Fibroblast of lung (primary cell): ENCODE data around the gene STK10. TPM values are rescaled to one million over a fixed set of nuclear protein-coding genes. Genes with fewer than 3 reads are reported as not detected.

Experiments
- DNase-seq, 2 donors: peaks; one replicate each; pipeline versions ENCODE4 v3.0.0 to v3.0.0-alpha.2; 2010; ENCODE audit warnings: low read depth in 2 of 2
- H2AFZ ChIP-seq: 2 replicates; pipeline ENCODE4 v1.5.1; 2012; ENCODE audit warnings: low read length, control low read depth, inconsistent platforms
- H3K27ac ChIP-seq: 2 replicates; pipeline ENCODE4 v1.5.1; 2011; ENCODE audit warnings: low read length, control low read depth; ENCODE audit not compliant: insufficient read depth
- H3K27me3 ChIP-seq: 2 replicates; pipeline ENCODE4 v1.5.1; 2011; ENCODE audit warnings: mild to moderate bottlenecking, low read length; ENCODE audit not compliant: control insufficient read depth, insufficient read depth
- H3K36me3 ChIP-seq: 2 replicates; pipeline ENCODE4 v1.5.1; 2011; ENCODE audit warnings: low read length; ENCODE audit not compliant: control insufficient read depth, insufficient read depth
- H3K4me1 ChIP-seq: 2 replicates; pipeline ENCODE4 v1.5.1; 2011; ENCODE audit warnings: low read length; ENCODE audit not compliant: control insufficient read depth, insufficient read depth; ENCODE audit errors: extremely low read depth
- H3K4me2 ChIP-seq: 2 replicates; pipeline ENCODE4 v1.5.1; 2011; ENCODE audit warnings: low read length, control low read depth; ENCODE audit not compliant: insufficient read depth; ENCODE audit errors: extremely low read depth
- H3K4me3 ChIP-seq, 4 experiments: fragments of 200-600 bp in 1 of 4; sonication (generic) in 1 of 4; replicated peaks in 1 of 4; 2 replicates each; pipeline ENCODE4 v1.5.1; 2011 to 2016; ENCODE audit warnings: low read length in 4 of 4, low read depth in 3 of 4, mild to moderate bottlenecking in 3 of 4, control low read depth in 2 of 4, inconsistent platforms in 1 of 4, mixed read lengths in 1 of 4; ENCODE audit not compliant: insufficient read depth in 1 of 4; ENCODE audit errors: control extremely low read depth in 1 of 4
- H3K79me2 ChIP-seq: 2 replicates; pipeline ENCODE4 v1.5.1; 2012; ENCODE audit warnings: mild to moderate bottlenecking, low read length, inconsistent platforms; ENCODE audit not compliant: control insufficient read depth, insufficient read depth
- H3K9ac ChIP-seq: 2 replicates; pipeline ENCODE4 v1.5.1; 2011; ENCODE audit warnings: mild to moderate bottlenecking, low read length, control low read depth; ENCODE audit not compliant: insufficient read depth
- H3K9me3 ChIP-seq: 2 replicates; pipeline ENCODE4 v1.5.1; 2012; ENCODE audit warnings: low read depth, low read length; ENCODE audit not compliant: control insufficient read depth, insufficient read depth
- H4K20me1 ChIP-seq: 2 replicates; pipeline ENCODE4 v1.5.1; 2011; ENCODE audit warnings: low read length; ENCODE audit not compliant: control insufficient read depth, insufficient read depth; ENCODE audit errors: extremely low read depth
- EZH2 ChIP-seq: IDR thresholded peaks from 2 replicates; pipeline ENCODE4 v1.5.1; 2012; ENCODE audit warnings: low read length, control low read depth, mild to moderate bottlenecking; ENCODE audit errors: missing control alignments
- polyA plus RNA-seq, 2 donors: library from polyadenylated mRNA; depleted of rRNA in 1 of 2; stranded (reverse) in 1 of 2; unstranded in 1 of 2; fragments of >200 nt; gene quantifications; 2 replicates each; pipeline ENCODE4 v1.2.1, GENCODE V29; 2011 to 2012; ENCODE audit warnings: missing spikeins in 1 of 2
- total RNA-seq: library from RNA; depleted of rRNA; stranded (reverse); fragments of >200 nt; gene quantifications from 2 replicates; pipeline ENCODE4 v1.2.1, GENCODE V29; 2014
- TF ChIP-seq, protein P1 (sequence below), 2 donors: IDR thresholded peaks in 1 of 2; conservative IDR thresholded peaks in 1 of 2; 1 replicate in 1 of 2; 2 replicates in 1 of 2; pipeline ENCODE4 v1.5.1; 2011 to 2012; ENCODE audit warnings: low read length in 2 of 2, control low read depth in 1 of 2, inconsistent platforms in 1 of 2, low read depth in 1 of 2, mild to moderate bottlenecking in 1 of 2

STK10 gene
- total and polyA plus RNA-seq, 2 donors (not counting 1 experiment from before 2014, with no cell fraction given), result 8.9 to 16.0 TPM

GRCh38 chr5:172102913-172103626 is 85.0 kb downstream of the STK10 start:
- Histone ChIP-seq H3K27me3 (no peaks in the 10 kb centered on the region), H3K27ac (peak overlapping the region; percentile 92), H3K4me3 (peak overlapping the region in 3 of 4 experiments; percentile 18 to 33 (median 27)), H3K4me1 (peaks cover 29% of the 10 kb centered on the region), H3K36me3 (peaks cover 12% of the 10 kb centered on the region), H3K9me3 (no peaks in the 10 kb centered on the region), H4K20me1 (no peaks in the 10 kb centered on the region), H3K9ac (peak overlapping the region; percentile 70), H3K4me2 (peak overlapping the region; percentile 83), H3K79me2 (no peaks in the 10 kb centered on the region), H2AFZ (no peak overlapping the region)
- TF ChIP-seq, protein P1, sequence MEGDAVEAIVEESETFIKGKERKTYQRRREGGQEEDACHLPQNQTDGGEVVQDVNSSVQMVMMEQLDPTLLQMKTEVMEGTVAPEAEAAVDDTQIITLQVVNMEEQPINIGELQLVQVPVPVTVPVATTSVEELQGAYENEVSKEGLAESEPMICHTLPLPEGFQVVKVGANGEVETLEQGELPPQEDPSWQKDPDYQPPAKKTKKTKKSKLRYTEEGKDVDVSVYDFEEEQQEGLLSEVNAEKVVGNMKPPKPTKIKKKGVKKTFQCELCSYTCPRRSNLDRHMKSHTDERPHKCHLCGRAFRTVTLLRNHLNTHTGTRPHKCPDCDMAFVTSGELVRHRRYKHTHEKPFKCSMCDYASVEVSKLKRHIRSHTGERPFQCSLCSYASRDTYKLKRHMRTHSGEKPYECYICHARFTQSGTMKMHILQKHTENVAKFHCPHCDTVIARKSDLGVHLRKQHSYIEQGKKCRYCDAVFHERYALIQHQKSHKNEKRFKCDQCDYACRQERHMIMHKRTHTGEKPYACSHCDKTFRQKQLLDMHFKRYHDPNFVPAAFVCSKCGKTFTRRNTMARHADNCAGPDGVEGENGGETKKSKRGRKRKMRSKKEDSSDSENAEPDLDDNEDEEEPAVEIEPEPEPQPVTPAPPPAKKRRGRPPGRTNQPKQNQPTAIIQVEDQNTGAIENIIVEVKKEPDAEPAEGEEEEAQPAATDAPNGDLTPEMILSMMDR (conservative IDR thresholded peaks at IDR 0.05 in 1 of 2, IDR thresholded peaks at IDR 0.05 in 1 of 2; ENCODE audit: low read depth in 1 of 2, low read length in 2 of 2), result no peak
- TF ChIP-seq EZH2, result no peak
- peak; percentile 90 to 99 for DNase-seq

- H3K4me2 ChIP-seq, result peak overlapping the region; percentile 37
- no peak overlapping the region for H2AFZ ChIP-seq
- no peak for DNase-seq
- no peaks in the 10 kb centered on the region for H4K20me1 ChIP-seq
- no peaks in the 10 kb centered on the region for H3K27me3 ChIP-seq
- TF ChIP-seq, protein P1 (conservative IDR thresholded peaks at IDR 0.05 in 1 of 2, IDR thresholded peaks at IDR 0.05 in 1 of 2; ENCODE audit: low read depth in 1 of 2, low read length in 2 of 2), result no peak
- no peak for TF ChIP-seq EZH2
- peaks cover 12% of the 10 kb centered on the region for H3K36me3 ChIP-seq
- H3K9me3 ChIP-seq, result no peaks in the 10 kb centered on the region
- peaks cover 29% of the 10 kb centered on the region for H3K4me1 ChIP-seq
- H3K79me2 ChIP-seq, result no peaks in the 10 kb centered on the region
- H3K9ac ChIP-seq, result no peak overlapping the region
- H3K27ac ChIP-seq, result peak overlapping the region; percentile 31
- H3K4me3 ChIP-seq, result no peak overlapping the region
Measured at GRCh38 chr5:172102218-172102870, 85.7 kb downstream of the STK10 start.

DNA sequence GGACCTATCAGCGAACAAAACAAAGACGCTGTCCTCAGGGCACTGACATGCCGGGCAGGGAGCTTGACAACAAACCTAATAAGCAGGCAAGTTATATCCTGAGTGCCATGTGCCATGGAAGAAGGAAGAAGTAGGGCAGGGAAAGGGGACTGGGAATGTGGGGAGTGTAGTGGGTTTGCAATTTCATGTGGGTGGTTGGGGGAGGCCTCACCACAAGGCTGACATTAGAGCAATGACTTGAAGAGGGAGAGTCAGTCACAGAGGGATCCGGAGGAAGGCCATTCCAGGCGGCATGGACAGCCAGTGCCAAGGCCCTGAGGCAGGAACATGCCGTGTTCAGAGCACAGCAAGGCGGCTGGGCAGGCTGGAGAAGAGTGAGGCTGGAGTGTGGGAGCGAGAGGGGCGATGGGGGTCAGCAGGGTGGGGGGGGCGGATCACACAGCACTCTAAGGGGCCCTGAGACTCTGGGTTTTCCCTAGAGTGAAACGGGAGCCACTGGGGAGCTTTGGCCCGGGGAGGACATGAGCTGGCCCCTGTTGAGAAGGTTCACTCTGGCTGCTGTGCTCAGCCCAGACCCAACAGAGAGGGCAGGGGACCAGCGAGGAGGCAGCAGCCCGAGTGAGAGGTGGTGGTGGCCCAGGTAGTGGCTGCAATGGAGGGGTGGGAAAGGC is 86.3 kb downstream of the STK10 start:
- Histone ChIP-seq H3K4me1 (peaks cover 27% of the 10 kb centered on the region), H3K9ac (no peak overlapping the region), H3K27me3 (no peaks in the 10 kb centered on the region), H3K9me3 (no peaks in the 10 kb centered on the region), H3K4me3 (no peak overlapping the region), H3K79me2 (no peaks in the 10 kb centered on the region), H2AFZ (no peak overlapping the region), H3K4me2 (no peak overlapping the region), H3K36me3 (peaks cover 12% of the 10 kb centered on the region), H3K27ac (no peak overlapping the region), H4K20me1 (no peaks in the 10 kb centered on the region)
- no peak for DNase-seq
- TF ChIP-seq EZH2, result no peak
- TF ChIP-seq, protein P1 (conservative IDR thresholded peaks at IDR 0.05 in 1 of 2, IDR thresholded peaks at IDR 0.05 in 1 of 2; ENCODE audit: low read depth in 1 of 2, low read length in 2 of 2), result no peak
